Ectodermal cell (in vitro differentiated cells): ENCODE measurements around the gene URGCP.
"Not testable (repeated sequence)": the region's sequence is repeated elsewhere in the genome, so short reads cannot be mapped to it uniquely, and the experiment has no call there.

Experiments used
- H3K27ac ChIP-seq: 2 replicates; pipeline ENCODE4 v1.7.0; 2013; ENCODE audit warnings: mild to moderate bottlenecking, low read depth, low read length; ENCODE audit not compliant: insufficient read depth, poor library complexity, severe bottlenecking
- H3K27me3 ChIP-seq: 2 replicates; pipeline ENCODE4 v1.7.0; 2013; ENCODE audit warnings: mild to moderate bottlenecking, low read length; ENCODE audit not compliant: insufficient read depth, control insufficient read depth, poor library complexity, severe bottlenecking
- H3K36me3 ChIP-seq: one replicate; pipeline ENCODE4 v1.7.0; 2013; ENCODE audit warnings: low read length; ENCODE audit not compliant: control insufficient read depth, insufficient read depth
- H3K4me1 ChIP-seq: one replicate; pipeline ENCODE4 v1.7.0; 2013; ENCODE audit warnings: low read length; ENCODE audit not compliant: control insufficient read depth, insufficient read depth
- H3K4me3 ChIP-seq: 2 replicates; pipeline ENCODE4 v1.7.0; 2013; ENCODE audit warnings: low read depth, low read length, control low read depth; ENCODE audit not compliant: insufficient read depth
- H3K9me3 ChIP-seq: 2 replicates; pipeline ENCODE4 v1.7.0; 2013; ENCODE audit warnings: mild to moderate bottlenecking, low read length, moderate library complexity; ENCODE audit not compliant: control insufficient read depth
- WGBS, 2 experiments: methylation state at CpG; one replicate each; pipeline ENCODE4 v1.1.7; 2013; ENCODE audit warnings: missing lambda C conversion rate in 2 of 2; 5-methylcytosine and 5-hydroxymethylcytosine counted together

Gene URGCP

GRCh38 chr7:43921423-43921822, 15.0 kb upstream of the URGCP start:
- WGBS, 2 experiments = 92 to 100% methylated on average over 2 of the region's 2 CpGs

DNA sequence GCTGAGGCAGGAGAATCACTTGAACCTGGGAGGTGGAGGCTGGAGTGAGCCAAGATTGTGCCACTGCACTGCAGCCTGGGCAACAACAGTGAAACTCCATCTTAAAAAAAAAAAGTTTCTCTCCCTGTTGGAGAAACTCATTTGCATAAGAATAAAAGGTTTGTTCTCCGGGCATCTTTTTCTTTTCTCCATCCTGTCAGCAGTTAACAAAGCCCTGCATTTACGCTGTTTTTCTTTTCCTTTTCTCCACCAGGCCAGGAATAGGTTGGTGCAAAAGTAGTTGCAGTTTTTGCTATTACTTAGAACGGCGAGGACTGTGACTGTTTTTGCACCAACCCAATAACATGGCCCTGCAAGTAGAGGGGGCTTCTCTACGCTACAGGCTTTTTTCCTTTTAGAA, 9.5 kb upstream of the URGCP start:
- Histone ChIP-seq H3K27ac (no peak overlapping the region), H3K4me3 (no peak overlapping the region), H3K4me1 (peaks cover 3% of the 10 kb centered on the region), H3K9me3 (no peaks in the 10 kb centered on the region), H3K27me3 (no peaks in the 10 kb centered on the region), H3K36me3 (no peaks in the 10 kb centered on the region)
- WGBS, 2 experiments = 60 to 77% methylated on average over 5 of the region's 5 CpGs

More at GRCh38 chr7:43921423-43921822, 15.0 kb upstream of the URGCP start:
- Histone ChIP-seq H3K36me3 (no peaks in the 10 kb centered on the region), H3K27ac (no peak overlapping the region), H3K4me3 (no peak overlapping the region), H3K9me3 (no peaks in the 10 kb centered on the region), H3K4me1 (no peaks in the 10 kb centered on the region), H3K27me3 (peaks cover 8% of the 10 kb centered on the region)

DNA sequence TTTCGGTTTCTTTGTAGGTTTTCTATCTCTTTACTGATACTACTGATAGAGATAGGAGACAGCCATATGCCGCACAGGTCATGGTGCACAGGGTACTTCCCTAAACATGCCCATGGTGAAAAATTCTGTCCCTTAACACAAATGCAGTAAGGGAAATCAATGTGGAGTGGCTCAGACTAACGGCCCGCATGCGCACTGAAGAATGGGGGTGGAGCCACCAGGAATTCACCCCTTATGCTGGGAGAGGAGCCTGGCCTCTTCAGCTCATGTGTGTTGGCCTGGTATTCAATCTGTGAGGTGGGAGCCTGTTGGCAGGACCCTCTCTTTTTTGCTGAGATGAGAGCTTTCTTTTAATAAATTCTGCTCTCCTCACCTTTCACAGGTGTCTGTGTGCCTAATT, 8.4 kb upstream of the URGCP start:
- Histone ChIP-seq H3K4me3 (no peak overlapping the region), H3K9me3 (no peaks in the 10 kb centered on the region), H3K27ac (no peak overlapping the region), H3K27me3 (no peaks in the 10 kb centered on the region), H3K4me1 (peaks cover 3% of the 10 kb centered on the region), H3K36me3 (no peaks in the 10 kb centered on the region)
- WGBS, 2 experiments = 92 to 93% methylated on average over 4 to 5 of the region's 5 CpGs

GRCh38 chr7:43905956-43906330, 453 bp downstream of the URGCP start:
- WGBS, 2 experiments = 2% methylated on average over 43 of the region's 43 CpGs
- Histone ChIP-seq H3K27ac (no peak overlapping the region), H3K4me1 (no peaks in the 10 kb centered on the region), H3K36me3 (no peaks in the 10 kb centered on the region), H3K9me3 (no peaks in the 10 kb centered on the region), H3K27me3 (peaks cover 14% of the 10 kb centered on the region), H3K4me3 (peak overlapping the region; percentile 54)

- 46 to 54% methylated on average over 6 to 8 of the region's 8 CpGs for WGBS, 2 experiments
Observed at GRCh38 chr7:43905209-43905946, 1.0 kb downstream of the URGCP start.

DNA sequence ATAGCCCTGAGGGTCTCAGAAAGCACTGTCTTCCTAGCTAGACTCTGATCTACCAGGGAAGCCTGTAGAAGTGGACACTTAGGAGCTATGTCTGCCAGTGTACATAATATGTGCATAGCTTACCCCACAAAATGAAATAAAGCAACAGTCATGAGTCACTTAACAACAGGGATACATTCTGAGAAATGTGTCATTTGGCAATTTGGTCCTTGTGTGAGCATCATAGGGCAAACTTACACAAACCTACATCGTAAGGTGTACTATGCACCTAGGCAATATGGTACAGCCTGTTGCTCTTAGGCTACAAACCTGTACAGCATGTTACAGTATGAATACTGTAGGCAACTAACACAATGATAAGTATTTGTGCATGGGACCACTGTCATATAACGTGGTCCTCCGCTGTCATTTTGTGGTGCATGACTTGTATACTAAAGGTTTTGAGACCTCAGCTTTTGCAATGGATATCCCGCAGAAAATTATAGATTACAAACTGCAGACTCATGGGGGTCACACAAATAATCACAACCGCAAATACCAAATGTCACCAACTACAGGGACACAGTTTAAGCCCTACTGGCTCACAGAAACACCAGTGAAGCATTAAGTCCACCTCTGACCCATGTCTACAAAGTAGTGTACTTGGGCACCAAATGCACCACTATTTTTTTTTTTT, 1.7 kb downstream of the URGCP start:
- no peak overlapping the region for H3K4me3 ChIP-seq
- 92 to 95% methylated on average over 5 of the region's 5 CpGs for WGBS, 2 experiments

More at GRCh38 chr7:43905209-43905946, 1.0 kb downstream of the URGCP start:
- Histone ChIP-seq H3K9me3 (no peaks in the 10 kb centered on the region), H3K36me3 (no peaks in the 10 kb centered on the region), H3K4me3 (peak overlapping the region; percentile 54), H3K27ac (no peak overlapping the region), H3K27me3 (peaks cover 14% of the 10 kb centered on the region), H3K4me1 (no peaks in the 10 kb centered on the region)

GRCh38 chr7:43902542-43903054, 3.8 kb downstream of the URGCP start:
- Histone ChIP-seq H3K9me3 (no peaks in the 10 kb centered on the region), H3K27ac (no peak overlapping the region), H3K4me1 (no peaks in the 10 kb centered on the region), H3K4me3 (no peak overlapping the region), H3K36me3 (no peaks in the 10 kb centered on the region), H3K27me3 (peaks cover 14% of the 10 kb centered on the region)
- 94 to 96% methylated on average over 4 to 5 of the region's 5 CpGs for WGBS, 2 experiments

More for the DNA sequence above, 1.7 kb downstream of the URGCP start:
- Histone ChIP-seq H3K9me3 (no peaks in the 10 kb centered on the region), H3K4me1 (no peaks in the 10 kb centered on the region), H3K27ac (no peak overlapping the region), H3K36me3 (no peaks in the 10 kb centered on the region), H3K27me3 (peaks cover 14% of the 10 kb centered on the region)

DNA sequence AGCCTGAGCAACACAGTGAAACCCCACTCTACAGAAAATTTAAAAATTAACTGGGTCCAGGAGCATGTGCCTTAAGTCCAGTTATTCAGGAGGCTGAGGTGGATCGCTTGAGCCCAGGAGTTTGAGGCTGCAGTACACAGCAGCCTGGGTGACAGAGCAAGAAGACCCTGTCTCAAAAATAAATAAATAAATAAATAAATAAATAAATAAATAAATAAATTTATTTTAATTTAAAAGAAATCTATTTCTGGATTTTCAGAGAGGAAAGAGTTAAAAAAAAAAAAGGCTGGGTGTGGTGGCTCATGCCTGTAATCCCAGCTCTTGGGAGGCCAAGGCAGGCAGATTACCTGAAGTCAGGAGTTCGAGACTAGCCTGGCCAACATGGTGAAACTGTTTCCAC, 7.8 kb downstream of the URGCP start:
- not testable (repeated sequence) for H3K4me1 ChIP-seq, H3K36me3 ChIP-seq, H3K27ac ChIP-seq, H3K4me3 ChIP-seq, H3K9me3 ChIP-seq, H3K27me3 ChIP-seq
- 94 to 95% methylated on average over 1 to 2 of the region's 2 CpGs for WGBS, 2 experiments

- no peak overlapping the region for H3K27ac ChIP-seq
- H3K36me3 ChIP-seq = no peaks in the 10 kb centered on the region
- no peaks in the 10 kb centered on the region for H3K4me1 ChIP-seq
- H3K9me3 ChIP-seq = no peaks in the 10 kb centered on the region
- H3K4me3 ChIP-seq = no peak overlapping the region
- no peaks in the 10 kb centered on the region for H3K27me3 ChIP-seq
- WGBS, 2 experiments = 90 to 91% methylated on average over 7 to 8 of the region's 8 CpGs
Observed at GRCh38 chr7:43895847-43896415, 10.5 kb downstream of the URGCP start.
